CD4-positive, alpha-beta T cell treated with Interleukin-2 at 100 ng/mL for 4 hours (primary cell): ENCODE results near the gene PRKAG3.

Experiments
- DNase-seq: peaks from one replicate; pipeline ENCODE4 v3.0.0-alpha.2; 2020; ENCODE audit warnings: low spot score

The PRKAG3 gene

DNA sequence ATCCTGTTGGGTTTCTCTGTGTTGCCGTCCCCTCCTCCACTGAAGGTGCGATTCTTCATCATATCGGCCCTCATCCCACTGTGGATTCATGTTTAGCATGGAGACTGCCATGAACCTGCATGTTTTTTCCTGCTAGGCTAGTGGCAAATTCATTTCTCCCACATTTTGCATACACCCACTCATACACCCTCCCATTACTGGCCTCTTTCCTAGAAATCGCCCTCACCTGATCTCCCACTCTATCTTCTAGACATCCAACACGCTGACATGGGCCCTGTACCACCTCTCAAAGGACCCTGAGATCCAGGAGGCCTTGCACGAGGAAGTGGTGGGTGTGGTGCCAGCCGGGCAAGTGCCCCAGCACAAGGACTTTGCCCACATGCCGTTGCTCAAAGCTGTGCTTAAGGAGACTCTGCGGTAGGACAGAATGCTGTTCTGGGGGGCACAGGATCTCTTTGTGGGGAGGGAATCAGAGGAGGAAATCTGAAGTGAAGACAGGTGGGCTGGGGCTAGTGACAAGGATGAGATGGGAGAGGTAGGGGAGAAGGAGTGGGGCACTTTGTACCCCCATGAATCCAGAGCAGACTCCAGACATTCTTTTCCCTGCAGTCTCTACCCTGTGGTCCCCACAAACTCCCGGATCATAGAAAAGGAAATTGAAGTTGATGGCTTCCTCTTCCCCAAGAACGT, 17.7 kb downstream of the PRKAG3 start:
- no peak for DNase-seq

- no peak for DNase-seq
Observed at GRCh38 chr2:218812861-218813260, 18.7 kb downstream of the PRKAG3 start.

- no peak for DNase-seq
Observed at GRCh38 chr2:218812096-218812815, 19.3 kb downstream of the PRKAG3 start.

GRCh38 chr2:218811382-218811781, 20.2 kb downstream of the PRKAG3 start:
- DNase-seq = no peak

GRCh38 chr2:218810256-218810655, 21.3 kb downstream of the PRKAG3 start:
- no peak for DNase-seq

- no peak for DNase-seq
Observed at GRCh38 chr2:218809515-218809914, 22.1 kb downstream of the PRKAG3 start.

DNA sequence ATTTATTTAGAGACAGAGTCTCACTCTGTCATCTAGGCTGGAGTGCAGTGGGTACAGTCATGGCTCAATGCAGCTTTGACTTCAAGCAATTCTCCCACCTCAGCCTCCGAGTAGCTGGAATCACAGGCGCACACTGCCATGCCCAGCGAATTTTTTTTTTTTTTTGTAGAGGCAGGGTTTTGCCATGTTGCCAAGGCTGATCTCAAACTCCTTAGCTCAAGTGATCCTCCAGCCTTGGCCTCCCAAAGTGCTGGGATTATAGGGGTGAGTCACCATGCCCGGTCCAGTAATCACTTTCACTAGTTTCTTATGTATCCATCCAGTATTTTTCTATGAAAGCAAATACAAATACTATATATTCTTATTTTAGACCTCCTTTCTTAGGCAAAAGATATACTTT, 24.0 kb downstream of the PRKAG3 start:
- DNase-seq = no peak

DNA sequence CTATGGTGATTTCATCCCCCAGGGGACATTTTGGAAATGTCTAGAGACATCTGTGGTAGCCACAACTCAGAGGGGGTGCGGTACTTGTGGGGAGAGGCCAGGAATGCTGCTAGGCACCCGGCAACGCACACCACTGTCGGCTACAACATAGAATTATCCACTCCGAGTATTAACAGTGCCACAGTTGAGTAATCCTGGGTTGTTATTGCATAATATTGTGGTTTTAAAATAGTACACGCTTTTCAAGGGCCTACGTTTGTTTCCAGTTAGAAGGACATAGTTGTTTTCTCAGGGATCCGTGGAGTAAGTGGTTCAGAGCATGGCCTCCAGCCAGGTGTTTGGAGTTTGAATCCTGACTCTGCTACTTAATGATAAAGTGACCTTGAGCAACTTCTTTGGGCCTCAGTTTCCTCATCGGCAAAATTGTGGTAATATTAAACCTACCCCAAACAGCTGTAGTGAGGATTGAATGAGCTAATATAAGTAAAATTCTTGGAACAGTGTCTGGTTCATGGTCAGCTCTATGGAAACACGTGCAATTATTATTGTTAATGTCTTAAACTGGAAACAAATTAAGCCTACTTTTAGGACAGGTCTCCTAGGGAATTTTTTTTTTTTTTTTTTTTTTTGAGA, 25.1 kb downstream of the PRKAG3 start:
- DNase-seq = no peak

GRCh38 chr2:218805627-218806026, 26.0 kb downstream of the PRKAG3 start:
- DNase-seq = no peak

- DNase-seq = no peak
Observed at GRCh38 chr2:218804817-218805216, 26.8 kb downstream of the PRKAG3 start.

DNA sequence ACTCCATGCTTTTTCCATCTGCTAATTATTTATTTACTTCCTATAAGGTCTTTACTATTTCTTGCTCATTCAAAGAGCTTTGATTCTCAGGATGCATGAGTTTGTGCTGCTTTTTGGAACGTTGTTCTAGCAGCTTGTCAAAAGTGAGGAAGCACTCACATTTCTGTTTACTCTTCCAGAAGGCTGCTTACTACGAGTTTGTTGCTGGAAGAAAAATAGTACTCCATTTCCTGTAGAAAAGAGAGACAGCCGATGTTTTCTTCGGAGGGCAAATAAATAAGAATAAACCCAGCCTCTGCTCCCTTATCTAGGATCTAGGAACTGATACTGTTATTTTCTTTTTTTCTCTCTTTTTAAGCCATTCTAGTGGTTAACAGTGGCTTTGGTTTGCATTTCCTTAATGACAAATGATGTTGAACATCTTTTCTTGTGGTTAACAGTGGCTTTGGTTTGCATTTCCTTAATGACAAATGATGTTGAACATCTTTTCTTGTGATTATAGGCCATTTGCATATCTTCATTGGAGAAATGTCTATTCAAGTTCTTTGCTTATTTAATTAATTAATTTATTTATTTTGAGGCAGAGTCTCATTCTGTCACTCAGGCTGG, 29.1 kb downstream of the PRKAG3 start:
- DNase-seq = peak; percentile 10

DNA sequence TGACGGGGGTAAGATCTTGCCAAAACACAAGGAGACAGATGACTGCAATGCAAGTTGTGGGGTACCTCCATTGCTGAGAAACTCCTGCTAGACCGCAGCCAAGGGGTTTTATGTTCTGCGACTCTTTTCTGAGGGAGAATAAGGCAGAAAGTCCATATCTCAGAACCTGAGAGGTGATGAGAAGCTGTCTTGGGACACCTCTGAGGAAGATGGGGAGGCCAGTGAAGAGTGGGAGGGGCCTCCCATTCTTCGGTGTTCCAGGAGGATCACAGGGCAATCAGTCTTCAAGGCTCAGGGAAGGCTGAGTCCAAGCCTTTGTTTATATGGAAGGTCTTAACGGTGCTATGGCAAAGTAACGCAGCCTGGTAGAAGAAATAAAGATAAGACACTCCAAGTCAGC, 31.6 kb downstream of the PRKAG3 start:
- DNase-seq = no peak

DNA sequence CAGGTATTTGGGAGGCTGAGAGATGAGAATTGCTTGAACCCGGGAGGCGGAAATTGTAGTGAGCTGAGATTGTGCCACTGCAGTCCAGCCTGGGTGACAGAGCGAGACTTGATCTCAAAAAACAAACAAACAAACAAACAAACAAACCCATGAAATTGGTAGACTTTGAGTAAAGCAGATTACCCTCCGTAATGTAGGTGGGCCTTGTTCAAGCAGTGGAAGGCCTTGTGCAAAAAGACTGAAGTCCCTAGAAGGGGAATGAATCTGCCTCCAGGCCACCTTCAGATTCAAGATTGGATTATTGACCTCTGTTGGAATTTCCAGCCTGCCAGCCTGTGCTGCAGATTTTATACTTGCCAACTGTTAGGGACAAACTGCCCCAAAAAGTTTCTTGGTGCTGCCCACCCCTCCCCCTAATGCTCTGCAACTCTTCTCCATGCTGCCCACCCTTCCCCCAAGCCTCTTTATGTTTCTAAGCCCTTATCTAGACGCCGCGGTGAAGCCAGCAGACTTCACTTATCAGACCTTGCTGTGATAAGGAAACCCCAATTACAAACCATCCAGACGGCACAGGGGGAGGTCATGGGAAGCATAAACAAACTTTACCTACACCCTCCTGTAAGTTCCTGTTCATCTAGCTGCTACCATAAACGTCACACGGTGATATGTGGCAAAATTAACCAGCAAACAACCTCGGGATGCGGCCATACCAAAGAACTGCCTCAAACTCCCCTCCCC, 32.7 kb downstream of the PRKAG3 start:
- no peak for DNase-seq

DNA sequence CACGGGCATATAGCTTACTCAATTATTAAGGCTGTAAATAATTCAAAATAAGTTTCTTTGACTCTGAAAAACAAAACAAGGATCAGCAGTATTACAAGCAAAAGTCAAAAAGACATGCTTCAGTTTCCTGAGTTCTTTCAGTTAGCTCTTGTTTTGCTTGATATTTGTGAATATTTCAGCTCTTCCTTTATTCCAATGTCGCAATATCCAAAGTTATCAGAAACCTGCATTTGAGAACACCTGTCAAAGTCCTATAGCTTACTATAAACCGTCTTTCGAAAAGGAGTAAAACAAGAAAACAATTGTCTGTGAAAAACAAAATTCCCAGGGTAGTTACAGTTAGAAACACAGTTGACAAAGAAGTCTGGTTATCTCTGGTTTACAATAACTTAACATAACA, 34.9 kb downstream of the PRKAG3 start:
- DNase-seq = no peak

GRCh38 chr2:218792433-218792832, 39.2 kb downstream of the PRKAG3 start:
- no peak for DNase-seq

GRCh38 chr2:218788529-218789255, 42.9 kb downstream of the PRKAG3 start:
- no peak for DNase-seq

- DNase-seq = no peak
Observed at GRCh38 chr2:218786133-218786532, 45.5 kb downstream of the PRKAG3 start.

DNA sequence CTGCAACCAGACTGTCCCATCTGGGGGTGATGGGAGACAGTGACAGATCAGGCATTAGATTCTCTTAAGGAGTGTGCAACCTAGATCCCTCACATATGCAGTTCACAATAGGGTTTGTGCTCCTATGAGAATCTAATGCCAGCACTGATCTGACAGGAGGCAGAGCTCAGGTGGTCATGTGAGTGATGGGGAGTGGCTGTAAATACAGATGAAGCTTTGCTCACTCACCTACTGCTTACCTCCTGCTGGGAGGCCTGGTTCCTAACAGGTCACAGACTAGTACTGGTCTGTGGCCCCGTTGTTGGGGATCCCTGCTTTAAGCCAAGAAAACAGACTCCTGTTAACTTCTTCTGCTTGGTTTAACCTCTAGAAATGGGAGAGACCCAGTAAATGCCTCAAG, 46.5 kb downstream of the PRKAG3 start:
- no peak for DNase-seq

DNA sequence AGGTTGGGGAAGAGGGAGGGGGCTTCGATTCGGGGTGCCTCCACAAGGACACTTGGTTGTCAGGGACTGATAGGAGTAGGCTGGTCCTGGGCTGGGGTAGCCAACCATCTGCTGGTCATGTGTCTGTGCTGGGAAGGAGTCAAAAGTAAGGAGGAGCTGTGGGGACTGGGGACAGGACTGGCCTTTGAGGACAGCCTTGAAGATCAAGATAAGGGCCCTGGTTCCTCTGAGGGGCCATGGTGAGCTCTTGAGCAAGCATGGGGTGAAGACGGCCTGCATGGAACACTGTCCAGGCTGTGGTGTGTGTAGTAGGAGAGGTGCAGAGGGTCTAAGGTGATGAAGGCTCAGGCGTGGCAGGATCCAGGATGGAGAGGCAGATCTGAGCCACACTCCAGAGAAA, 47.9 kb downstream of the PRKAG3 start:
- DNase-seq = no peak

GRCh38 chr2:218782528-218782844, 49.1 kb downstream of the PRKAG3 start:
- DNase-seq = no peak

DNA sequence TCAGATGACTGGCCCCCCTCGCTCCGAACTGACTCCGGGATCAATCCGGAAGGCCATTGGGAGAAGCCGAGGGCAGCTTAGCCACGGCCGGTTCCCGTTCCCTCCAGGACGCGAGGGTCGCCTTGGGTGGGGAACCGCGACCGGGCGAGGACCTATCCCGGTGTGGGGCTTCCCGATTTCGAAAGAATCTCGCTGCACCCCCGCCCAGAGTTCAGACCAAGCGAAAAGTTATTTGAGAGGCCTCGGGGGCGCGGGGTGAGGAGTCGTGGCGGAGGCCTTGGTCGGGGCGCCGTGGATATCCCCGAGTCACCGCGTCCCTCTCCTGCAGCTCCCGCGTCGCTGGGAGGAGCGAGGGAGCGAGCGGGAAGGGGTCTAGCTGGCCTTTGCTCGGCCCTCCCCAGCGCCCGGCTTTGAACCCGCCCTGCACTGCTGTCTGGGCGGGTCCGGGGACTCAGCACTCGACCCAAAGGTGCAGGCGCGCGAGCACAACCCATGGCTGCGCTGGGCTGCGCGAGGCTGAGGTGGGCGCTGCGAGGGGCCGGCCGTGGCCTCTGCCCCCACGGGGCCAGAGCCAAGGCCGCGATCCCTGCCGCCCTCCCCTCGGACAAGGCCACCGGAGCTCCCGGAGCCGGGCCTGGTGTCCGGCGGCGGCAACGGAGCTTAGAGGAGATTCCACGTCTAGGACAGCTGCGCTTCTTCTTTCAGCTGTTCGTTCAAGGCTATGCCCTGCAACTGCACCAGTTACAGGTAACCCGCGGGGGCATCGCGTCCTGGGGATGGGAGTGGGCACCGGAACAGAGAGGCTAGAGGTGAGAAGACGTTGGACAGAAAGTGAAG, 49.7 kb downstream of the PRKAG3 start, which contains the start of gene CYP27A1:
TSS of gene CYP27A1 (plus strand) at position 457 of the 837 bp plus-strand sequence. CDS start at position 493, 36 bp downstream.
- no peak for DNase-seq
